Tibial nerve (tissue), 4 donors: ENCODE measurements around the gene ATR. TPM values are rescaled to one million over a fixed set of nuclear protein-coding genes. Genes with fewer than 3 reads are reported as not detected.
"Not testable (repeated sequence)": the region's sequence is repeated elsewhere in the genome, so short reads cannot be mapped to it uniquely, and the experiment has no call there.

ENCODE experiments used
- DNase-seq, 2 donors: peaks; one replicate each; pipeline ENCODE4 v3.0.0-alpha.2; 2019; ENCODE audit warnings: low spot score in 2 of 2
- H3K27ac ChIP-seq, 4 donors: fragments of 200-600 bp; sonication (generic) in 3 of 4; one replicate each; pipeline ENCODE4 v1.5.1; 2017 to 2019; ENCODE audit warnings: mild to moderate bottlenecking in 1 of 4
- H3K27me3 ChIP-seq, 2 donors: fragments of 200-600 bp; sonication (generic) in 1 of 2; one replicate each; pipeline versions ENCODE4 v1.5.1 to v1.6.0; 2017 to 2019
- H3K36me3 ChIP-seq, 3 donors: fragments of 200-600 bp; sonication (generic); one replicate each; pipeline ENCODE4 v1.5.1; 2018 to 2019
- H3K4me1 ChIP-seq, 4 donors: fragments of 200-600 bp; sonication (generic) in 3 of 4; one replicate each; pipeline ENCODE4 v1.5.1; 2017 to 2019
- H3K4me3 ChIP-seq, 4 donors: fragments of 200-600 bp; sonication (generic) in 3 of 4; one replicate each; pipeline ENCODE4 v1.5.1; 2017 to 2019; ENCODE audit warnings: mild to moderate bottlenecking in 1 of 4, moderate library complexity in 1 of 4
- H3K9me3 ChIP-seq, 4 donors: fragments of 200-600 bp; sonication (generic) in 3 of 4; one replicate each; pipeline ENCODE4 v1.5.1; 2017 to 2019
- CTCF ChIP-seq, 5 experiments: fragments of 200-600 bp in 3 of 5; fragments of 450-650 bp in 2 of 5; sonication (generic) in 3 of 5; IDR thresholded peaks; one replicate each; pipeline ENCODE4 v1.5.1; 2016 to 2019; ENCODE audit warnings: antibody characterized with exemption in 5 of 5, mild to moderate bottlenecking in 3 of 5, moderate library complexity in 2 of 5
- EP300 ChIP-seq, 2 donors: sonication (generic); formaldehyde crosslinking; IDR thresholded peaks; one replicate each; pipeline ENCODE4 v1.6.1; 2017; ENCODE audit warnings: antibody characterized with exemption in 2 of 2, mild to moderate bottlenecking in 1 of 2
- POLR2A ChIP-seq, 2 donors: fragments of 450-650 bp; IDR thresholded peaks; one replicate each; pipeline ENCODE4 v1.6.1; 2017; ENCODE audit warnings: antibody characterized with exemption in 2 of 2, mild to moderate bottlenecking in 2 of 2, moderate library complexity in 2 of 2
- WGBS, 2 donors: methylation state at CpG; one replicate each; pipeline ENCODE4 v1.1.5; 2018; 5-methylcytosine and 5-hydroxymethylcytosine counted together
- total RNA-seq, 4 donors: library from RNA; depleted of rRNA; stranded (reverse); fragments of >200 nt; gene quantifications; one replicate each; pipeline ENCODE4 v1.1.0, GENCODE V29; 2016

ATR gene
- total RNA-seq, 4 donors from 2014 or later: 20.8 to 43.3 (median 31.6) TPM

- no peak for DNase-seq
- no peak for TF ChIP-seq CTCF (IDR thresholded peaks at IDR 0.05)
- no peak for TF ChIP-seq POLR2A (IDR thresholded peaks at IDR 0.05)
- no peak for TF ChIP-seq EP300 (IDR thresholded peaks at IDR 0.05)
Measured at GRCh38 chr3:142611206-142611605, 32.7 kb upstream of the ATR start.

GRCh38 chr3:142609136-142609535 lies 30.6 kb upstream of the ATR start:
- Histone ChIP-seq H3K4me1 (no peaks in the 10 kb centered on the region), H3K4me3 (no peak overlapping the region), H3K9me3 (no peaks in the 10 kb centered on the region), H3K36me3 (no peaks in the 10 kb centered on the region), H3K27me3 (no peaks in the 10 kb centered on the region), H3K27ac (no peak overlapping the region)
- no peak for DNase-seq
- TF ChIP-seq CTCF (IDR thresholded peaks at IDR 0.05): no peak
- TF ChIP-seq EP300 (IDR thresholded peaks at IDR 0.05): no peak
- TF ChIP-seq POLR2A (IDR thresholded peaks at IDR 0.05): no peak
- WGBS, 2 donors: 61 to 80% methylated on average over 1 of the region's 1 CpG

More at GRCh38 chr3:142611206-142611605, 32.7 kb upstream of the ATR start:
- H3K27me3 ChIP-seq: no peaks in the 10 kb centered on the region
- no peaks in the 10 kb centered on the region for H3K9me3 ChIP-seq
- H3K36me3 ChIP-seq: no peaks in the 10 kb centered on the region
- H3K4me3 ChIP-seq: no peak overlapping the region
- no peak overlapping the region for H3K27ac ChIP-seq
- H3K4me1 ChIP-seq: no peaks in the 10 kb centered on the region
- 85 to 96% methylated on average over 1 of the region's 1 CpG for WGBS, 2 donors

- no peaks in the 10 kb centered on the region for H3K9me3 ChIP-seq
- WGBS, 2 donors: 55 to 65% methylated on average over 1 of the region's 1 CpG
- H3K27ac ChIP-seq: no peak overlapping the region
- TF ChIP-seq EP300 (IDR thresholded peaks at IDR 0.05) (no peak), CTCF (IDR thresholded peaks at IDR 0.05) (no peak), POLR2A (IDR thresholded peaks at IDR 0.05) (no peak)
- no peaks in the 10 kb centered on the region for H3K27me3 ChIP-seq
- no peaks in the 10 kb centered on the region for H3K4me1 ChIP-seq
- no peaks in the 10 kb centered on the region for H3K36me3 ChIP-seq
- H3K4me3 ChIP-seq: no peak overlapping the region
- DNase-seq: no peak
Measured at GRCh38 chr3:142608631-142609030, 30.1 kb upstream of the ATR start.

GRCh38 chr3:142604940-142605339 lies 26.4 kb upstream of the ATR start:
- TF ChIP-seq CTCF (IDR thresholded peaks at IDR 0.05): no peak
- TF ChIP-seq POLR2A (IDR thresholded peaks at IDR 0.05): no peak
- TF ChIP-seq EP300 (IDR thresholded peaks at IDR 0.05): no peak
- Histone ChIP-seq H3K4me1 (no peaks in the 10 kb centered on the region), H3K36me3 (no peaks in the 10 kb centered on the region), H3K4me3 (no peak overlapping the region), H3K27ac (no peak overlapping the region), H3K27me3 (no peaks in the 10 kb centered on the region), H3K9me3 (no peaks in the 10 kb centered on the region)
- no peak for DNase-seq

- not testable (repeated sequence) for H3K4me1 ChIP-seq
Measured at GRCh38 chr3:142603386-142603705, 24.8 kb upstream of the ATR start.

More at GRCh38 chr3:142603386-142603705, 24.8 kb upstream of the ATR start:
- not testable (repeated sequence) for DNase-seq, H3K27ac ChIP-seq, H3K36me3 ChIP-seq, H3K4me3 ChIP-seq, H3K27me3 ChIP-seq, H3K9me3 ChIP-seq
- WGBS, 2 donors: 88 to 97% methylated on average over 7 of the region's 7 CpGs
